Measurements from ENCODE around the gene EVPLL.
"Not testable (repeated sequence)": the region's sequence is repeated elsewhere in the genome, so short reads cannot be mapped to it uniquely, and the experiment has no call there.

EVPLL gene

DNA sequence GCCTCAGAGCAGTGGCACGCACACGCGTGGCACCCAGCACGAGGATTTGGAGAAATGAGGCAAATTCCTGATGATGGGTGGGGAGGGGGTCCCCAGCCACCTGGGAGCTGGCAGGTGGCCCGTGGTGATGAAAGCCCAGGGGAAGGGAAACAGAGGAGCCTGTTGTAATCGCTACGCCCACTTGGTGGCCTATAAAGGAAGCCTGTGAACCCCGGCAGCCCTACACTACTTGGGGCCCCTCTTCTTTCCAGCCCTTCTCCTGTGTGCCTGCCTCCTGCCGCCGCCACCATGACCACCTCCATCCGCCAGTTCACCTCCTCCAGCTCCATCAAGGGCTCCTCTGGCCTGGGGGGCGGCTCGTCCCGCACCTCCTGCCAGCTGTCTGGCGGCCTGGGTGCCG is 49.1 kb downstream of the EVPLL start:
- not testable (repeated sequence) for DNase-seq

DNA sequence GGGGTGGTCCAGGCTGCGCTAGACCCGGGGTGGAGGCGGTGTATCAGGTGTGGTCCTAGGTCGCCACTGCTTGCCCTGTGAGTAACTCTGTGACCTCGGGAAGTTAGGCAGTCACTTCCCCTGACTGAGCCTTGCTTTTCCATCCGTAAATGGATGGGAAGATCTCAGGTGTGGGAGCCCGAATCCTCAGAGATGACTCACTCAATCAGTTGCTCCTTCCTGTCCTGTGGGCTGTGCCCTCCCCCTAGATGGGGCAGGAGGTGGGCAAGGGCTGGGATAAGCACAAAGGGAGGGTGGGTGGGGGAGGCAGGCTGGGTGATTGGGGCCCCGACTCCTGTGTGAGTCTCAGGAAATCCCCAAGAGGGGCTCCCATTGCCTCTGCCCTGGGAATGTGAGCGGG is 54.6 kb downstream of the EVPLL start:
- DNase-seq, result not testable (repeated sequence)
